GM23338 (cell line): Measurements from ENCODE around the gene ARFGEF2. TPM values are rescaled to one million over a fixed set of nuclear protein-coding genes. Genes with fewer than 3 reads are reported as not detected.
A peak's percentile ranks its signal among the peaks of the same experiment; 100 is the strongest.

ENCODE experiments used
- ATAC-seq: fragments of 200-7000 bp; cut with Tn5 transposase; 3 replicates; pipeline ENCODE4 v1.9.1; 2020
- DNase-seq: peaks from one replicate; pipeline ENCODE4 v3.0.0-alpha.2; 2015; ENCODE audit warnings: low spot score
- H2AFZ ChIP-seq: fragments of 200-600 bp; sonication (generic); 2 replicates; pipeline ENCODE4 v1.8.0; 2016; ENCODE audit warnings: antibody characterized with exemption, mild to moderate bottlenecking, moderate library complexity
- H3F3A ChIP-seq: fragments of 200-600 bp; sonication (generic); replicated peaks from 2 replicates; pipeline ENCODE4 v1.8.0; 2017; ENCODE audit warnings: antibody characterized with exemption, mixed run types, low read depth
- H3K27ac ChIP-seq: fragments of 200-600 bp; sonication (generic); 2 replicates; pipeline ENCODE4 v1.6.1; 2016; ENCODE audit warnings: low read depth
- H3K27me3 ChIP-seq: fragments of 200-600 bp; sonication (generic); 2 replicates; pipeline ENCODE4 v1.8.0; 2016; ENCODE audit warnings: mild to moderate bottlenecking, mixed run types, moderate library complexity; ENCODE audit not compliant: insufficient read depth
- H3K36me3 ChIP-seq: fragments of 200-600 bp; sonication (generic); 2 replicates; pipeline ENCODE4 v1.8.0; 2016; ENCODE audit warnings: mild to moderate bottlenecking; ENCODE audit not compliant: insufficient read depth
- H3K4me1 ChIP-seq: fragments of 200-600 bp; sonication (generic); 2 replicates; pipeline ENCODE4 v1.8.0; 2016; ENCODE audit warnings: mild to moderate bottlenecking, moderate library complexity; ENCODE audit not compliant: insufficient read depth
- H3K4me2 ChIP-seq: fragments of 200-600 bp; sonication (generic); 2 replicates; pipeline ENCODE4 v1.7.1; 2017; ENCODE audit warnings: mixed run types
- H3K4me3 ChIP-seq: fragments of 200-600 bp; sonication (generic); 2 replicates; pipeline ENCODE4 v1.6.1; 2016; ENCODE audit warnings: mixed run types
- H3K79me2 ChIP-seq: fragments of 200-600 bp; sonication (generic); replicated peaks from 2 replicates; pipeline ENCODE4 v1.8.0; 2017; ENCODE audit warnings: mild to moderate bottlenecking; ENCODE audit not compliant: insufficient read depth
- H3K9me2 ChIP-seq: fragments of 200-600 bp; sonication (generic); 2 replicates; pipeline ENCODE4 v1.8.0; 2017; ENCODE audit not compliant: insufficient read depth
- H4K20me1 ChIP-seq: fragments of 200-600 bp; sonication (generic); replicated peaks from 2 replicates; pipeline ENCODE4 v1.8.0; 2017; ENCODE audit warnings: mild to moderate bottlenecking; ENCODE audit not compliant: insufficient read depth
- H3K27ac Mint-ChIP-seq: 2 replicates; pipeline ENCODE4 v1.8.0; 2020; ENCODE audit warnings: inconsistent platforms, mild to moderate bottlenecking, moderate library complexity, mixed read lengths
- H3K27me3 Mint-ChIP-seq: 3 replicates; pipeline ENCODE4 v1.8.0; 2022; ENCODE audit warnings: low read depth, mild to moderate bottlenecking, moderate library complexity, mixed read lengths, inconsistent platforms; ENCODE audit not compliant: insufficient read depth, poor library complexity
- H3K36me3 Mint-ChIP-seq: 3 replicates; pipeline ENCODE4 v1.8.0; 2021; ENCODE audit warnings: low read depth, mild to moderate bottlenecking, inconsistent platforms, moderate library complexity, mixed read lengths
- H3K4me1 Mint-ChIP-seq: 3 replicates; pipeline ENCODE4 v1.8.0; 2020; ENCODE audit warnings: mild to moderate bottlenecking, inconsistent platforms, mixed read lengths
- H3K4me3 Mint-ChIP-seq: 3 replicates; pipeline ENCODE4 v1.8.0; 2021; ENCODE audit warnings: moderate library complexity, mild to moderate bottlenecking, inconsistent platforms, mixed read lengths
- H3K9me3 Mint-ChIP-seq: 3 replicates; pipeline ENCODE4 v1.8.0; 2020; ENCODE audit warnings: moderate library complexity, mild to moderate bottlenecking, inconsistent platforms, mixed read lengths
- CTCF ChIP-seq, 2 experiments: fragments of 200-600 bp in 1 of 2; sonication (generic) in 1 of 2; conservative IDR thresholded peaks; 2 replicates each; pipeline versions ENCODE4 v1.5.1 to v1.6.1; 2016 to 2017; ENCODE audit warnings: antibody characterized with exemption in 2 of 2, low read depth in 2 of 2, mild to moderate bottlenecking in 2 of 2, moderate library complexity in 1 of 2
- JUNB ChIP-seq: IDR thresholded peaks from one replicate; pipeline ENCODE4 v1.6.1; 2016; ENCODE audit warnings: antibody characterized with exemption; ENCODE audit not compliant: unreplicated experiment
- NANOG ChIP-seq: IDR thresholded peaks from 2 replicates; pipeline ENCODE4 v1.6.1; 2016; ENCODE audit warnings: antibody characterized with exemption, borderline replicate concordance
- POLR2AphosphoS5 ChIP-seq: IDR thresholded peaks from 2 replicates; pipeline ENCODE4 v1.6.1; 2016; ENCODE audit warnings: antibody characterized with exemption, low read depth
- ZNF114 ChIP-seq: fragments of 250-450 bp; sonication (Bioruptor Pico); IDR thresholded peaks from 2 replicates; pipeline ENCODE4 v1.5.0; 2020; ENCODE audit warnings: mild to moderate bottlenecking, moderate library complexity
- ZNF462 ChIP-seq: fragments of 250-450 bp; sonication (Bioruptor Pico); IDR thresholded peaks from 2 replicates; pipeline ENCODE4 v1.5.0; 2020; ENCODE audit warnings: mild to moderate bottlenecking, moderate library complexity
- polyA plus RNA-seq: library from polyadenylated mRNA; unstranded; fragments of >200 nt; fragmentation: Nextera tagmentation; extraction: Ambion mirVana; gene quantifications from 2 replicates; pipeline ENCODE4 v1.2.1, GENCODE V29; 2016
- total RNA-seq: library from RNA; depleted of rRNA; stranded (reverse); fragments of >200 nt; shearing (Covaris generic); gene quantifications from 2 replicates; pipeline ENCODE4 v1.2.3, GENCODE V29; 2014

ARFGEF2 gene
- total and polyA plus RNA-seq, 2 experiments from 2014 or later, result 7.2 to 25.5 TPM

DNA sequence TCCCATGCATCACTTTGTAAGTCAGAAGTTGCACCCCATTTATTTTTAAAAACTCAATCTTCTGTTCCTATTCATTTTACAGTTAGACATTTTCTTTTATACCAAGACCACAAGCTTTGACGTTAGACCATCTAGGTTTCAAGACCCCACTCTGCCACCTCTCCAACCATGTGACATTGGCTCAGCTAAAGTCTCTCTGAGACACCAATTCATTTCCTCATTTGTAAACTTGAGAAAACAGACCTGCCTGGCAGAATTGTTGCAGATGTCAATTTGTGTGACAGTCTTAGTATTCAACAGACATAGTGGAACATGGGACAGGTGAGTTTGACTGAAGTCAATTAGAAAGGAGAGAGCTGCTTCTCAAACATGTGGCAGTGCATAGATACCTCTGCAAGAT lies 69.0 kb downstream of the ARFGEF2 start (continued):
- TF ChIP-seq ZNF462 (CRISPR knock-in tag), result no peak
- TF ChIP-seq CTCF (conservative IDR thresholded peaks at IDR 0.05; ENCODE audit: low read depth in 2 of 2), result no peak
- TF ChIP-seq ZNF114, result no peak
- TF ChIP-seq NANOG, result no peak
- no peak for TF ChIP-seq JUNB

GRCh38 chr20:48995589-48995988 lies 74.1 kb downstream of the ARFGEF2 start:
- no peak overlapping the region for H3K27ac ChIP-seq

More at GRCh38 chr20:48995589-48995988, 74.1 kb downstream of the ARFGEF2 start:
- TF ChIP-seq POLR2AphosphoS5 (no peak), ZNF462 (CRISPR knock-in tag) (no peak)
- DNase-seq (no peak), ATAC-seq (no peak)
- Mint-ChIP-seq H3K27me3 (peaks cover 2% of the 10 kb centered on the region), H3K27ac (peak overlapping the region; percentile 24; the same call in 1 of the 2 replicates), H3K36me3 (peaks cover 72% of the 10 kb centered on the region), H3K4me1 (no peaks in the 10 kb centered on the region), H3K4me3 (no peak overlapping the region), H3K9me3 (no peaks in the 10 kb centered on the region)
- Histone ChIP-seq H3K27me3 (no peaks in the 10 kb centered on the region), H3K4me3 (no peak overlapping the region), H3K9me2 (no peaks in the 10 kb centered on the region), H3F3A (no peaks in the 10 kb centered on the region; the same call in 1 of the 2 replicates), H3K79me2 (no peaks in the 10 kb centered on the region), H2AFZ (no peak overlapping the region), H3K36me3 (peaks cover 47% of the 10 kb centered on the region), H4K20me1 (peaks cover 10% of the 10 kb centered on the region), H3K4me1 (no peaks in the 10 kb centered on the region), H3K4me2 (no peak overlapping the region)
